Umbilical cord (tissue), 2 donors: ENCODE data around the gene SPPL2C. TPM values are rescaled to one million over a fixed set of nuclear protein-coding genes. Genes with fewer than 3 reads are reported as not detected.
"Not testable (repeated sequence)": the region's sequence is repeated elsewhere in the genome, so short reads cannot be mapped to it uniquely, and the experiment has no call there.

Source experiments
- DNase-seq: peaks from one replicate; pipeline ENCODE4 v3.0.0-alpha.2; 2015; ENCODE audit warnings: low spot score
- total RNA-seq: library from RNA; depleted of rRNA; stranded (reverse); fragments of >200 nt; gene quantifications from one replicate; pipeline ENCODE4 v1.2.3, GENCODE V29; 2014; ENCODE audit warnings: low replicate concordance; ENCODE audit not compliant: insufficient read depth

Gene SPPL2C
- total RNA-seq, 1 donor from 2014 or later = 3.1 TPM

- no peak for DNase-seq
These were observed 4.9 kb downstream of the SPPL2C start for GRCh38 chr17:45849536-45849990.

- DNase-seq = no peak
These were observed 5.3 kb downstream of the SPPL2C start for GRCh38 chr17:45850011-45850410.

GRCh38 chr17:45850468-45850867 is 5.8 kb downstream of the SPPL2C start:
- DNase-seq = no peak

GRCh38 chr17:45851022-45851421 is 6.3 kb downstream of the SPPL2C start:
- no peak for DNase-seq

- no peak for DNase-seq
These were observed 6.8 kb downstream of the SPPL2C start for GRCh38 chr17:45851464-45851863.

GRCh38 chr17:45851873-45852272 is 7.2 kb downstream of the SPPL2C start:
- DNase-seq = no peak

- DNase-seq = peak; percentile 55
These were observed 8.0 kb downstream of the SPPL2C start for GRCh38 chr17:45852535-45853297.

GRCh38 chr17:45854209-45854608 is 9.5 kb downstream of the SPPL2C start:
- no peak for DNase-seq

GRCh38 chr17:45855691-45856336 is 11.1 kb downstream of the SPPL2C start:
- no peak for DNase-seq

- DNase-seq = peak; percentile 71
These were observed 13.5 kb downstream of the SPPL2C start for GRCh38 chr17:45857977-45858708.

GRCh38 chr17:45861165-45861564 is 16.5 kb downstream of the SPPL2C start:
- DNase-seq = no peak

GRCh38 chr17:45862127-45862526 is 17.4 kb downstream of the SPPL2C start:
- DNase-seq = not testable (repeated sequence)

GRCh38 chr17:45863857-45864654 is 19.4 kb downstream of the SPPL2C start:
- DNase-seq = no peak

GRCh38 chr17:45867171-45867570 is 22.5 kb downstream of the SPPL2C start:
- DNase-seq = no peak

GRCh38 chr17:45867702-45868101 is 23.0 kb downstream of the SPPL2C start:
- no peak for DNase-seq

GRCh38 chr17:45868276-45868675 is 23.6 kb downstream of the SPPL2C start:
- DNase-seq = no peak

GRCh38 chr17:45869676-45870341 is 25.1 kb downstream of the SPPL2C start:
- no peak for DNase-seq

GRCh38 chr17:45870342-45870974 is 25.8 kb downstream of the SPPL2C start:
- no peak for DNase-seq

GRCh38 chr17:45871718-45872117 is 27.0 kb downstream of the SPPL2C start:
- no peak for DNase-seq

- no peak for DNase-seq
These were observed 29.0 kb downstream of the SPPL2C start for GRCh38 chr17:45873728-45874127.

GRCh38 chr17:45874151-45874550 is 29.5 kb downstream of the SPPL2C start:
- DNase-seq = no peak
